ENCODE measurements around the gene WASF3.

WASF3 gene

DNA sequence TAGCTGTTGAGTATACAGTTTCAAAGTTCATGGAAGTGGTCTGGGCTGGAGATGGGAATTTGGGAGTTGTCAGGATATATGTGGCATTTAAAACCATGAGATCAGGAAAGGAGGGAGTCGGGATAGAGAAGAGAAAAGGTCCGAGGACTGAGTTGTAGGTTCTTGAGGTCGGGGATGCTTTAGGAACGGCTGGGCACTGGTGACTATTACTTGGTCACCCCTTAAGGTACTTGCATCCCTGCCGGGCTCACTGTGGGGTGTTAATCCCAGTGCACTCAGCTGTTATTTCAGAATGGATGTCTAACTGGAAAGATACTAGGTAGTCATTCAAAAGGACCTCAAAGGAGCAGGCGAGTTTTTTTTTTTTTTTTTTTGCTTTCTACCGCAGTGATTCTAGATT is 34.2 kb downstream of the WASF3 start:
- Mint-ChIP-seq H3K4me1 (peaks cover 18% of the 10 kb centered on the region), H3K9me3 (peaks cover 29% of the 10 kb centered on the region), H3K27ac (no peak overlapping the region), H3K36me3 (ENCODE audit: low read depth) (peaks cover 31% of the 10 kb centered on the region), H3K27me3 (ENCODE audit: low read depth) (no peaks in the 10 kb centered on the region), H3K4me3 (no peak overlapping the region)
- TF ChIP-seq CTCF (IDR thresholded peaks at IDR 0.05; ENCODE audit: unreplicated experiment in 3 of 3): no peak

DNA sequence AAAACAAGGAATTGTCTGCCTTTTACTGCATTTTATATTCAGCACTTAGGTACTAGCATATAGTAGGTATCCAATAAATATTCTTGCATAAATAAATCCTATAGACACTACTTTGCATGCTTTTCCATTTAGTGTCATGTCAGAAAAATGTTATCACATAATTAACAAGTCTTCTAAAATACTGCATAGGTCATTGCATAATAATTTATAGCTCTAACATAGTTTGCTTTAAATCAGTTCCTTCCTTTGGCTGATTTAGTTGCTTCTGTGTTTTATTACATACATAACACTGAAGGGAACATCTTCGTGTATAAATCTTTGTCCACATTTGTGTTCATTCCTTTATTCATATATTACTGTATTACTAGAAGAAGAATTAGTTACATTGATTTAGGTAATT is 36.2 kb downstream of the WASF3 start:
- Mint-ChIP-seq H3K4me3 (no peak overlapping the region), H3K9me3 (peaks cover 38% of the 10 kb centered on the region), H3K4me1 (peaks cover 13% of the 10 kb centered on the region), H3K27me3 (ENCODE audit: low read depth) (no peaks in the 10 kb centered on the region), H3K27ac (no peak overlapping the region), H3K36me3 (ENCODE audit: low read depth) (peaks cover 46% of the 10 kb centered on the region)
- no peak for TF ChIP-seq CTCF (IDR thresholded peaks at IDR 0.05; ENCODE audit: unreplicated experiment in 3 of 3)

DNA sequence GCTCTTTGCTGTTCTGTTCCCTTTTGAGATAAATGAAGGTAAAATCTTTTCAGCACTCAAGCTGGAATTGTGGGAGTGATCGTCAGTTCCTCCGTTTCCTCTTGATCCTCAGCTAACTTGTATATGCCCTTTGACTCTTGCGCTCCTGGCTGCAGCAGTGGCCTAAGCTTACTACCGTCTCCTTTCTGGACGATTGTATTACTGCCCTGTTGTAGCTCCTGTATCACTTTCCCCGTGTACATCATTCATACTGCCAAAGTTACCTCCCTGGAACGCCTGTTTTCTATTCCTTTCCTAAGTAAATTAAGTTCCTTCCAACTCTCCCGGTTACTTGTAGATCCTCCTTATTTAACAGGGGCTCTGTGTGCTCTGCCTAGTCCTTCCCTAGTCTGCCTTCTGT is 36.9 kb downstream of the WASF3 start:
- H3K27me3 Mint-ChIP-seq (ENCODE audit: low read depth): no peaks in the 10 kb centered on the region
- peaks cover 38% of the 10 kb centered on the region for H3K9me3 Mint-ChIP-seq
- H3K27ac Mint-ChIP-seq: peak overlapping the region in 1 of 3 experiments; percentile 61
- no peak overlapping the region for H3K4me3 Mint-ChIP-seq
- H3K4me1 Mint-ChIP-seq: peaks cover 9% of the 10 kb centered on the region
- TF ChIP-seq CTCF (IDR thresholded peaks at IDR 0.05; ENCODE audit: unreplicated experiment in 3 of 3): no peak
- H3K36me3 Mint-ChIP-seq (ENCODE audit: low read depth): peaks cover 48% of the 10 kb centered on the region

DNA sequence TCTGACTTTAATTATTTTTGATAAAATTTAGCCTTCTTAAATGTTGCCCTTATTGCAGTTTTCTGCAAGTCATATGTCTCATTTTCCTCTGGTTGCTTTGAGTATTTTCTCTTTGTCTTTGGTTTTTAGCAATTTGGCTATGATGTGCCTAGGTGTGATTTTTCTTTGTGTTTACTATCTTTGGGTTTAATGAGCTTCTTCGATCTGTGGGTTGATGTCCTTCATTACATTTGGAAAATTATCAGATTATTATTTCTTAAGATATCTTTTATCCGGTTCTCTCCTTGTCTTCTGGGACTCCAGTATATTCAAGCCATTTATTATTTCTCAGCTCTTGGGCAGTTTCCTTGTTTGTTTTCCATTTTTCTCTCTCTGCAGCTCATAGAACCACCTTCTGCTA is 39.0 kb downstream of the WASF3 start:
- peaks cover 17% of the 10 kb centered on the region for H3K4me1 Mint-ChIP-seq
- no peak for TF ChIP-seq CTCF (IDR thresholded peaks at IDR 0.05; ENCODE audit: unreplicated experiment in 3 of 3)

GRCh38 chr13:26599403-26599802 is 41.9 kb downstream of the WASF3 start:
- H3K27ac Mint-ChIP-seq: peak overlapping the region in 1 of 3 experiments; percentile 41
- H3K27me3 Mint-ChIP-seq (ENCODE audit: low read depth): no peaks in the 10 kb centered on the region
- H3K4me1 Mint-ChIP-seq: peaks cover 17% of the 10 kb centered on the region
- H3K36me3 Mint-ChIP-seq (ENCODE audit: low read depth): peaks cover 39% of the 10 kb centered on the region
- H3K4me3 Mint-ChIP-seq: no peak overlapping the region
- peaks cover 27% of the 10 kb centered on the region for H3K9me3 Mint-ChIP-seq
- no peak for TF ChIP-seq CTCF (IDR thresholded peaks at IDR 0.05; ENCODE audit: unreplicated experiment in 3 of 3)

More for the DNA sequence above, 39.0 kb downstream of the WASF3 start:
- peaks cover 50% of the 10 kb centered on the region for H3K36me3 Mint-ChIP-seq (ENCODE audit: low read depth)
- peaks cover 38% of the 10 kb centered on the region for H3K9me3 Mint-ChIP-seq
- no peaks in the 10 kb centered on the region for H3K27me3 Mint-ChIP-seq (ENCODE audit: low read depth)
- H3K4me3 Mint-ChIP-seq: no peak overlapping the region
- H3K27ac Mint-ChIP-seq: no peak overlapping the region

- H3K9me3 Mint-ChIP-seq: peaks cover 23% of the 10 kb centered on the region
- no peaks in the 10 kb centered on the region for H3K27me3 Mint-ChIP-seq (ENCODE audit: low read depth)
- peak overlapping the region in 1 of 3 experiments; percentile 41 for H3K27ac Mint-ChIP-seq
- peaks cover 35% of the 10 kb centered on the region for H3K36me3 Mint-ChIP-seq (ENCODE audit: low read depth)
- peaks cover 22% of the 10 kb centered on the region for H3K4me1 Mint-ChIP-seq
- H3K4me3 Mint-ChIP-seq: no peak overlapping the region
- no peak for TF ChIP-seq CTCF (IDR thresholded peaks at IDR 0.05; ENCODE audit: unreplicated experiment in 3 of 3)
Observed at GRCh38 chr13:26599860-26600259, 42.4 kb downstream of the WASF3 start.

Measured in nephron (organoid).